Raji (cell line): ENCODE measurements around the gene MRPS25.

Experiments used
- POLR2A ChIP-seq: IDR thresholded peaks from 2 replicates; pipeline ENCODE4 v1.6.1; 2011; ENCODE audit warnings: low read depth, low read length, control low read depth; ENCODE audit not compliant: insufficient read depth

Gene MRPS25

GRCh38 chr3:15063238-15063637, 1.9 kb downstream of the MRPS25 start:
- TF ChIP-seq POLR2A, result no peak

GRCh38 chr3:15060029-15060428, 5.1 kb downstream of the MRPS25 start:
- TF ChIP-seq POLR2A, result no peak

- TF ChIP-seq POLR2A, result no peak
These were observed 8.3 kb downstream of the MRPS25 start for GRCh38 chr3:15056676-15057404.

GRCh38 chr3:15055019-15055557, 10.0 kb downstream of the MRPS25 start:
- TF ChIP-seq POLR2A, result no peak

GRCh38 chr3:15053541-15053940, 11.6 kb downstream of the MRPS25 start:
- TF ChIP-seq POLR2A, result no peak

GRCh38 chr3:15052335-15053242, 12.5 kb downstream of the MRPS25 start:
- no peak for TF ChIP-seq POLR2A

GRCh38 chr3:15051531-15051930, 13.6 kb downstream of the MRPS25 start:
- no peak for TF ChIP-seq POLR2A

- TF ChIP-seq POLR2A, result no peak
These were observed 14.6 kb downstream of the MRPS25 start for GRCh38 chr3:15050405-15051092.

GRCh38 chr3:15049584-15049983, 15.5 kb downstream of the MRPS25 start:
- TF ChIP-seq POLR2A, result no peak

GRCh38 chr3:15045667-15046066, 19.4 kb downstream of the MRPS25 start:
- no peak for TF ChIP-seq POLR2A

- TF ChIP-seq POLR2A, result no peak
These were observed 20.8 kb downstream of the MRPS25 start for GRCh38 chr3:15044326-15044725.

- no peak for TF ChIP-seq POLR2A
These were observed 21.5 kb downstream of the MRPS25 start for GRCh38 chr3:15043408-15044171.

- no peak for TF ChIP-seq POLR2A
These were observed 22.2 kb downstream of the MRPS25 start for GRCh38 chr3:15042936-15043335.

- TF ChIP-seq POLR2A, result no peak
These were observed 23.2 kb downstream of the MRPS25 start for GRCh38 chr3:15041950-15042349.

GRCh38 chr3:15040844-15041243, 24.3 kb downstream of the MRPS25 start:
- TF ChIP-seq POLR2A, result no peak

- TF ChIP-seq POLR2A, result no peak
These were observed 26.8 kb downstream of the MRPS25 start for GRCh38 chr3:15038306-15038705.
